Ishikawa (cell line): ENCODE measurements around the gene ARMC9.

Experiments
- CEBPB ChIP-seq: IDR thresholded peaks from 2 replicates; pipeline ENCODE4 v1.6.1; 2012
- EP300 ChIP-seq: IDR thresholded peaks from 2 replicates; pipeline ENCODE4 v1.6.1; 2012; ENCODE audit warnings: borderline replicate concordance
- NFIC ChIP-seq: IDR thresholded peaks from 2 replicates; pipeline ENCODE4 v1.6.1; 2012
- RAD21 ChIP-seq: IDR thresholded peaks from 2 replicates; pipeline ENCODE4 v1.6.1; 2012; ENCODE audit warnings: low read depth
- TCF12 ChIP-seq: IDR thresholded peaks from 2 replicates; pipeline ENCODE4 v1.6.1; 2012; ENCODE audit warnings: low read depth
- TEAD4 ChIP-seq: IDR thresholded peaks from 2 replicates; pipeline ENCODE4 v1.6.1; 2012
- TF ChIP-seq, protein P1 (sequence below): IDR thresholded peaks from 2 replicates; pipeline ENCODE4 v1.6.1; 2012

DNA sequence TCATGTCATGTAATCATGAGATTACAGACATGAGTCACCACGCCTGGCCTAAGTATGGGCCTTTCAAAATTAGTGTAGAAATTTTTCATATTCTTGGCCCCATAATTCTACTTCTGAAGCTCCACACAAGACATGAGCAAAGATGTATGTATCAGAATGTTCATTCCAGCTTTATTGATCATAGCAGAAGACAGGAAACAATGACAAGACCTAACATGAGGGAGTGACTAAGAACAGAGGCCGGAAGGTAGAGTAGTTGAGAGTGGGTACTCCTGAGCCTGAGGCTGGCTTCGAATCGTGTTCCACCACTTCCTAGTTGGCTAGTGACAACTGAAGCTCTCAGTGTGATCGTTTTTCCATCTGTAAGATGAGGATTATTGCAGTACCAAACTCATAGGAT, 89.3 kb downstream of the ARMC9 start:
- no peak for TF ChIP-seq EP300
- TF ChIP-seq, protein P1, sequence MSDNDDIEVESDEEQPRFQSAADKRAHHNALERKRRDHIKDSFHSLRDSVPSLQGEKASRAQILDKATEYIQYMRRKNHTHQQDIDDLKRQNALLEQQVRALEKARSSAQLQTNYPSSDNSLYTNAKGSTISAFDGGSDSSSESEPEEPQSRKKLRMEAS = no peak
- TF ChIP-seq RAD21 = no peak
- no peak for TF ChIP-seq TCF12
- no peak for TF ChIP-seq TEAD4
- no peak for TF ChIP-seq CEBPB
- TF ChIP-seq NFIC = no peak
